ENCODE results near the gene DENND1C.

Gene DENND1C

DNA sequence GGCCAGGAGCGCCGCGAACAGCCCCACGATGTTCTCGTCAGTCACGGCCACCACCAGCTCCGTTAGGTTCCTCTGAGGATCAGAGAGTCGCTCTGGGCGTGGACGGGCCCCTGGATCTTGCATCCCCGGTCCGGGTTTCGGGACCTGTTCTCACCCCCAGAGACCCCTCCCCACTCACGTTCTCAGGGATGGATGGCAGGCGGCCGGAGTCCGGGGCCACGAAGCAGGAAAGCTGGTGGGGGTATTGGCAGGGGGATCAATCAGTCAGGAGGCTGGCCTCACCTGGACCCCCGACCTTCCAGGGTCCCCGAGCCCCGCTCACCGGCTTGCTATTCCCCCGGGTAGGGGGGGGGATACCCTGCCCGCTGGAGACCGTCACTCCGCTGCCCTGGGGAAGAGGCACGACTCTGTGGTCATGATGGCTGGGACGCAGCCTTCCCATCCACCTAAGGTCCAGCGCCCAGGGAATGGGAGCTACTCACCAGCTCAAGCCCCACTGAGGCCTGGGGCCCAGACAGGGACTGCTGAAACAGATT is 4.6 kb downstream of the DENND1C start:
- no peak for DNase-seq

DNA sequence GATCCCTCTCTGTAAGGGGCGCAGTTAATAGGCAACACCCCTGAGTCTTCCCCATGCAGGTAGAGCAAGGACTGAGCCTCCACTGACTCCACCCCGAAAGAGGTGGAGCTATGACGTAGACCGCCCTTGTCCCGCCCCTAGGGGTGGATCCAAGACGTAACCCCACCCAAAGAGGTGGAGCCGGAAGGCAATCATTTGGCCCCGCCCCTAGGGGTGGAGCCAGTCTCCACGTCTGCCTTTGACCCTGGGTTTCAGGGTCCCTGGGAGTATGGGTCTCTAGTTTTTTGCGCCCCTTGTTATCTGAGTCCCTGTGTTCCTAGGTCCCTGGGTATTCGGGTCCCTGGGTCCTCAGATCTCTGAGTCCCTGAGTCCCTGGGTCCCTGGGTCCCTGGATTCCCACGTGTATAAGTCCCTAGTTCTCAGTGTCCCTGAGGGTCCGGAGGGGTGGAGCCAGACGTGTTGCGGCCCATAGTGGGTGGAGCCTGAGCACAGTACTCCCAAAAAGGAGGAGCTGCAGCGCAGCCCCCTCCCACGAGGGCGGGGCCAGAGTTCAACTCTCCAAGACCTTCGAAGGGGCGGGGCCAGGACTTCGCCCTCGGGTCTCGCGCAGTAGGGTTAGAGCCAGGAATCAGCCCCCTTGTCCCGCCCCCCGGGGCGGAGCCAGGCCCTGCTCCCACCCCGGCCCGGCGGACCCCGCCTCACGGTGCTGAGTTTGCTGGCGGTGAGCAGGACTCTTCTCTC is 5.3 kb downstream of the DENND1C start:
- DNase-seq, result no peak

DNA sequence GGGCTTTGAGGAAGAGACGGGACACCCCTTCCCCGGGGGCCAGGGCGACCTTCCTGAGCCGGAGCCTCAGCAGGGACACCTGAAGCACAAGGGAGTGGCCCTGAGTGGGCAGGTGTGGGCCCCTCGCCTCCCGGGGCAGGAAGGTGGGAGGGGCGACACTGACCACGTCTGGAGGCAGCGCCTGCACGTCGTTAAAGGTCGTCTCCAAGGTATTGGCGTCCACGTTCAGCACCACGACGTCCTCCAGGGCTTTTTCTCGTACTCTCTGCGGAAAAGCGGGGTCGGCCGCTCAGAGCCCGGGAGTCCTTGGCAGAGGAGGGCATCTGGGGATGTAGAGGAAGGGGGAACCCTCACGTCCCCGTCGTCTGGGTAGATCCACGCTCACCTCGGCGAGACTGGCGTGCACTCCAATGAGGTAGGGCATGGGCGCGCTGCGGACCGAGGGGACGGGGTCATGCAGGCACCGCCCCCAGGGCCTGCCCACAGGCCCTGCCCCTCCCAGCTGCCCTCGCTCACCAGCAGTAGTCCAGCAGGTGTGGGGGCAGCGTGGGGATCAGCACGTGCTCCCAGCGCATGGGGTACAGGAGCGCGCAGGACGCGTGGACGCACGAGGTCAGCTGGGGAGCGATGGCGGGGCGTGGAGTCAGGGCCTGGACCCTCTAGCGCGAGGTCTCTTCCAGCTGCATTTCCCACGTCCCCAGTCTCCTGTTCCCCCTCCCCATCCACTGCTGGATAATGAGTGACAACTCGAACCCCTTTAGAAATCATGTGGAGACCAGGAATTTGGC is 6.1 kb downstream of the DENND1C start:
- no peak for DNase-seq

- DNase-seq, result no peak
These were observed 7.9 kb downstream of the DENND1C start for GRCh38 chr19:6473647-6474046.

GRCh38 chr19:6472713-6473112 is 8.9 kb downstream of the DENND1C start:
- DNase-seq, result no peak

GRCh38 chr19:6471076-6471475 is 10.5 kb downstream of the DENND1C start:
- no peak for DNase-seq

DNA sequence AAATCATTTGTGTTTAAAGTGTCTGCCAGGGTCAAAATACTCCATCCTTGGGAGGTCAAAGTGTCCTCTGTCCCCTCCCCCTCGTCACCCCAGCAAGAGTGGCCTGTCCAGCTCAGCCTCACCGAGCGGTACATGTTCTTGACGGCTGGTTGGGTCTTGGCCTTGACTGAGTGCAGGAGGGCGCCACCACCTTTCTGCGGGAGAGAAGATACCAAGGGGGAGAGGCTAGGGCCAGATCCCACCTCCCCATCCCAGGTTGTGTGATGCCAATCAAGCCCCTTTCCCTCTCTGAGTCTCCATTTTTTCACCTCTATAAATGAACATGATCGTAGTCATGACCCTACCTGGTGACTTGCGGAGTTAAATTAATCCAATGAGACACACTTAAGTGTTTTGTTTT is 11.4 kb downstream of the DENND1C start:
- no peak for DNase-seq

DNA sequence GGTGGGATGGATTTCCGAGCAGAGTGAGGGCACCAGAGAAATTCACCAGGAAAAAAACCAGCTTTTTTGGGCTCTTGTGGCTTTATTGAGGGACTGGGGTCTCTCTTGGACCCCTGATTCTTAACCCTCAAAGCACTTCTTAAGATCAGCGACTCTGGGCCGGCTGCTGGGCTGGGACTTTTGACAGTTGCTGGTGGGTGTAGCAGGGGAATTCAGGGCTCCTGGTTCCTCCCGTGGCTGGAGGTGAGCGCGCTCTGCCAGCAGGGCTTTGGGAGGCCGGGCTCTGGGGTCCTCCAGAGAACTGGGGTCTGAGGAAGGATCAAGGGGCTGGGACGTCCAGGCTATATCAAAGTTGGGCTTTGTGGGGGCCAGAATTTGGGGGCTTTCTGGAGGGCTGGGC is 14.2 kb downstream of the DENND1C start:
- DNase-seq, result no peak

DNA sequence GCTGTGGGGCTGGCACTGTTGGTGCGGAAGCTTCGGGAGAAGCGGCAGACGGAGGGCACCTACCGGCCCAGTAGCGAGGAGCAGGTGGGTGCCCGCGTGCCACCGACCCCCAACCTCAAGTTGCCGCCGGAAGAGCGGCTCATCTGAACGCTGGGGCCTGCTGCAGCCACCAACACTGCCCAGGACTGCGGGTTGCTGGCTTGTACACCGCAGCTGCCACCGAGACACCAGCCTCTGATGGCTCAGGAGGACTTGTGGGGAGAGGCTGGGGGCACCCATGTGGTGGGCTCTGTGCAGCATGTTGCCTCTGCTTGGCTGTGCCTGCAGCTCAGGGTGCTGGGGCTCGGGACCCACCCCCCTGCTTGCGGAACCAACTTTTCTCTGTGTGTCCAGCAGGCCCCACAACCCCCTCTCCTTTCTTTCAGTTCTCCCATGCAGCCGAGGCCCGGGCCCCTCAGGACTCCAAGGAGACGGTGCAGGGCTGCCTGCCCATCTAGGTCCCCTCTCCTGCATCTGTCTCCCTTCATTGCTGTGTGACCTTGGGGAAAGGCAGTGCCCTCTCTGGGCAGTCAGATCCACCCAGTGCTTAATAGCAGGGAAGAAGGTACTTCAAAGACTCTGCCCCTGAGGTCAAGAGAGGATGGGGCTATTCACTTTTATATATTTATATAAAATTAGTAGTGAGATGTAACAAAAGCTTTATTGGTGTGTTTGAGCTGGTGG is 14.9 kb downstream of the DENND1C start:
- no peak for DNase-seq

DNA sequence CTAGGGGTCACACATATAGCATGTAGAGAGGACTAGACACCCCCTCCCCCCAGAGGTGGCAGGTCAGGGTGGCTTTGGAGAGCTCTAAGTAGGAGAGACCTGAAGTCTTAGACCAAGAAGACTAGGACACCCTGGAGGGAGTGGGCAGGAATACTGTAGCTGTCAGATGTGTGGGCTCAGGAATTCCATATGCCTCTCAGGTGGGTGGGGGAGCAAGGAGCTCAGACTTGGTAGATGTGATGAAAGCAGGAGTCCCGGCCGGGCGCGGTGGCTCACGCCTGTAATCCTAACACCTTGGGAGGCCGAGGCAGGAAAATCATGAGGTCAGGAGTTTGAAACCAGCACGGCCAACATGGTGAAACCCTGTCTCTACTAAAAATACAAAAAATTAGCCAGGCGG is 15.9 kb downstream of the DENND1C start:
- DNase-seq, result no peak

GRCh38 chr19:6465006-6465405 is 16.6 kb downstream of the DENND1C start:
- no peak for DNase-seq

GRCh38 chr19:6464070-6464873 is 17.3 kb downstream of the DENND1C start, which contains the start of gene CRB3:
CRB3 (plus strand) TSS chr19:6464271; CDS start chr19:6464702, 431 bp downstream.
- DNase-seq, result no peak

GRCh38 chr19:6460099-6460884 is 21.3 kb downstream of the DENND1C start:
- peak; percentile 93 for DNase-seq

DNA sequence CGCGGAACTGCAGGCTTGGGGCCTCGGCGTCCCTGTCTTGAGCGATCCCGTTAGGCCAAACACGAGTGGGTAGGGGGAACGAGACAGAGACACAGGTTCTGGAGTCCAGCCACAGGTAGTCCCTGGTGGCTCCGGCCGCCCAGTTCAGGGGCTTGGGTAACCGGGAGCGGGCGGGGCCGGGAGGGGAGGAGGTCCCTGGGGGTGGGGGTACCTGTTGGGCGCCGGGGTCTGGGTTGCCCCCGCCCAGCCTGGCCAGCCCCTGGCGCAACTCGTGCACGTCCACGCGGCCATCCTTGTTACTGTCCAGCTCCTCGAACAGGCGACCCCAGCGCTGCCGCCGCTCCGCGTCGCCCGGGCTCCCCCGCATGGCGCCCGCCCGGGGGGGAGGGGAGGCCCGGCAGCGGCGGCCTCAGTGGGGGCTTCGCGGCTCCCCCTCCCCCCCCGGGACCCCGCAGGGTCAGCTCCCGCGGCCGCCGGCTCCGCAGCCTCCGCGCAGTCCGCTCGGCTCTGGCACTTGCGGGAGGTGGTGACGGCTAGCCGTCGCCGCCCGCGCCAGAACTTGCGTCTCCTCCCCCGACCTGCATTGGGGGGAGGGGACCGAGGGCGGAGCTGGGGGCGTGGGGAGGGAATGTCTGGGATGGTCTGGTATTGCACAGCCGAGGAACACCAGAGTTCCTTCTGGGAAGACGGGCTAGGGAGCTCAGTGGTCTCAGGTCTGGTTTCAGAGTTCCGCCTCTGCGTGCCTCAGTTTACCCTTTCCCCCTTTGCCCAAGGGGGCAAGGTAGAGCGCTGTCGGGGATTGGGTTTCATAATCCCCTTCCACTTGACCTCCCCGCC is 22.1 kb downstream of the DENND1C start, which contains the start of gene SLC25A23:
Gene SLC25A23, minus strand, starts transcription at position 531 of the 837 bp plus-strand sequence. Its CDS starts 164 bp downstream, at position 367.
- no peak for DNase-seq

DNA sequence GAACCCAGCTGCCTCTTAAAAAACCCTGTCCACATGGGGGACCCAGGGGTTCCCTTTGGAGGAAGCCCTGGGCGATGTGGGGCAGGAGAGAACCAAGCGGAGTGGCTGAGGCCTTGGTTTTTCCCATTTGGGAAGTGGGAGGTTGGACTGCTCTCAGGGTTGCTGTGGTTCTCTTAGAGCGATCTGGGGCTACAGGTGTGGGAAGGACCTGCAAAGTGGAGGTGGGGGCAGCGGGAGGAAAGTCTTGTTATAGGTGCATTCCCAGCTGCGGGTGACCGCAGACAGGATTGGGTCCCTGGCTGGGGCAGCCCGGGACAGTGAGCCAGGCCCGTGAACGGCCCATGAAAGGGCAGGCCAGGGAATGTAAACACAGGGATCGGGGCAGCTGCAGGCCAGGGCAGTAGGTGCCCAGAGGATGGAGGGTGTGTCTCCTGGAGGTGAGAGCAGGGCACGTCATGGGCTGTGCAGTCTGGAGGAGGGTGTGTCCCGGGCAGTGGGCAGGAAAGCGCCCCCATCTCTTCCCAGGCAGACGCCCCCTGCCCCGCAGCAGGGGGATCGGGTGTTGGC is 22.8 kb downstream of the DENND1C start:
- DNase-seq, result no peak

DNA sequence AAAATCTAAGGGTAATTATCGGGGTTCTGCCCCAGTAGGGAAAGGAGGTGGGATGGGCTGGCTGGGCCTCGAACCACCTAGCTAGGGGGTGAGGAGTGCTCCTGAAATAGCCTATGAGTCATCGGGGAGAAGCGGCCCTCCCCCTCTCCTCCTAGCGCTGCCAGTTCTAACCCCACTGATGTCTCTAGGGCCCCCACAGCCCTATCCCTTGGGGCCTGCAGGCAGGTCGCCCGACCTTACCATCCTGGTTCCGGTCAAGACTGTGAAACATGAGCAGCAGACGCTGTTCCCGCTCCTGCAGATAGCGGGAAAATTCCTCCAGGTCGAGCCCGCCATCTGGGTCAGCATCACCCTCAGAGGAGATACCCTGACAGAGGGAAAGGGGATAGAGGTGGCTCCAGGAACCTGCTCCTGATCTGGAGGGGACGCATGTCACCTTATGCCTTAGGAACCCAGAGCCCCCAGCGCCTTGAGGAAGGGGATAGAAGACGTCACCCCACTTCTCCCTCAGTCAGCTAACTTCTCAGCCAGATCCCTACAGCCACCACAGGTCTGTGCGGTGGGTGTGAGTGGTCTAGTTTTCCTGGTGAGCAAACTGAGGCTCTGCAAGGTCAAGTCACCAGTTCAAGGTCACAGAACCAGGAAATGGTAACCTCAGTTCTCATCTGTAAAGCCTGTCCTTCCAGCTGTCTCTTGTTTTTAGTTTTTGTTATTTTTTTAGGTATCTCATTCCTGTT is 23.5 kb downstream of the DENND1C start:
- DNase-seq, result no peak

DNA sequence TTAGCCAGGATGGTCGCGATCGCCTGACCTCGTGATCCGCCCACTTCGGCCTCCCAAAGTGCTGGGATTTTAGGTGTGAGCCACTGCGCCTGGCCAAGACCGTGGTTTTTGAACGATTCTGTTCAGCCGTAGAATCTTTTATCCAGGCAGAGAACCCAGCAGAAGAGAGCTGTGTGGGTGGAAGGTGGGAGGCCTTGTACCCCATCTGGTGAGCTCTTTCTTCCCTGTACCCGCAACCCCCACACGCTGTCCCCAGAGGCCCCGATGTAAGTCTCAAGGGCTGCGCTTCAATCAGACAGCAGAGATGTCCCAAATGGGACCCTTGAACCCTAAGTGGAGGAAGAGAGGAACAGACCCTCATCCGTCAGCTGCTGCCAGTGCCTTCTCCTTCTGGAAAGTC is 25.7 kb downstream of the DENND1C start:
- DNase-seq, result no peak

DNA sequence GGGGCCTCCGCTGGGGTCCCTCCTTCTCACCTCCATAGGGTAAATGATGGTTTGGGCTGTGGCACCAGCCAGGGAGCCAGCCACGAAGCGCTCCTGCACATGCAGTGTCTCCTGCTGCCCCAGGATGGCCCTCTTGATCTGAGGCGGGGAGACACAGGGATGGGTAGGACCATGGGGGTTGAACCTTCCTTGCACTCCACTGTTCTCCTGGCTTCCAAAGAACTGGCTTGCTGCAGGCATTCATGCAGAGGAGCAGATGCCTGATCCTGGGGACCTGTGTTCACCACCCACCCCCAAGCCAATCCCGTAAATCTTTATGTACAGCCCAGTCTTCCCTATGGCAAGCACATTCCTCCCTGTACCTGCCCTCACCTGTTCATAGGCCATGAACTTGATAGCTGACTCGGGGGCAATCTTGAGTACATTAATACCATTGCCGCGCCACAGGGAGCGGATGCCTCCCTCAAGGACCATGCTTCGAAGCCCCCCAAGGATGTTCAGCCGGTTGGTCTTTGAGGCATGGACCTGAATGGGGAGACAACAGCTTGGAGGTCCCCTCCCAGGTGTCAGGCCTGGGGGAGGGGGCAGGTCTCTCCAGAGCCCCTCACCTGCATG is 27.5 kb downstream of the DENND1C start:
- no peak for DNase-seq

GRCh38 chr19:6452899-6453298 is 28.7 kb downstream of the DENND1C start:
- DNase-seq, result no peak
